ENCODE data around the gene S100A6. TPM values are rescaled to one million over a fixed set of nuclear protein-coding genes. Genes with fewer than 3 reads are reported as not detected.

The S100A6 gene
- total and polyA plus RNA-seq, 2 donors (not counting 3 experiments of a cell fraction or from before 2014, with no cell fraction given): 552 to 908 TPM

GRCh38 chr1:153493343-153493960 lies 42.3 kb downstream of the S100A6 start:
- peaks cover 5 to 18% of the 10 kb centered on the region in 2 experiments for H3K27me3 ChIP-seq (ENCODE audit: control insufficient read depth in 2 of 2, insufficient read depth in 2 of 2, low read length in 2 of 2)
- no peak for TF ChIP-seq EZH2 (IDR thresholded peaks at IDR 0.05; ENCODE audit: borderline replicate concordance, low read depth, low read length, severe bottlenecking)
- no peak for TF ChIP-seq GATA2 (IDR thresholded peaks at IDR 0.05; ENCODE audit: insufficient read depth, insufficient read length, low read depth, low read length)
- no peak for TF ChIP-seq POLR2AphosphoS5 (IDR thresholded peaks at IDR 0.05; ENCODE audit: insufficient read depth, low read depth, low read length)
- TF ChIP-seq MAX (IDR thresholded peaks at IDR 0.05; ENCODE audit: insufficient read depth, insufficient read length): no peak
- no peak for TF ChIP-seq CTCF (IDR thresholded peaks at IDR 0.05; ENCODE audit: extremely low read depth in 1 of 2, insufficient read depth in 1 of 2, low read depth in 1 of 2, low read length in 2 of 2)
- no peak for TF ChIP-seq JUN (IDR thresholded peaks at IDR 0.05; ENCODE audit: borderline replicate concordance, insufficient read depth, insufficient read length, low read depth)
- no peak for TF ChIP-seq MYC (IDR thresholded peaks at IDR 0.05; ENCODE audit: low read depth, low read length)
- no peak for TF ChIP-seq FOS (IDR thresholded peaks at IDR 0.05; ENCODE audit: borderline replicate concordance, insufficient read depth, low read length)
- no peak for TF ChIP-seq POLR2A (IDR thresholded peaks at IDR 0.05; ENCODE audit: low read depth, low read length)
- DNase-seq (ENCODE audit: low read depth, low spot score) (no peak), FAIRE-seq (no peak)
- H3K9me3 ChIP-seq (replicated peaks; ENCODE audit: control insufficient read depth, insufficient read depth, low read length): no peaks in the 10 kb centered on the region
- H3K4me3 ChIP-seq (replicated peaks in 1 of 3; ENCODE audit: insufficient read depth in 1 of 3, low read depth in 1 of 3, low read length in 3 of 3): no peak overlapping the region
- no peaks in the 10 kb centered on the region for H3K4me1 ChIP-seq (ENCODE audit: control insufficient read depth, extremely low read depth, insufficient read depth, low read length)
- H3K27ac ChIP-seq (ENCODE audit: insufficient read depth, low read depth, low read length): no peak overlapping the region
- dilution Hi-C loops (cut with MboI; ENCODE audit: extremely low pct_ligation_motif_present, low sequenced_read_pairs) (no loop called here), intact Hi-C loops (cut with micrococcal nuclease) (no loop called here)
- POLR2A ChIA-PET: no interaction called here
- no peaks in the 10 kb centered on the region for H3K9me1 ChIP-seq (replicated peaks; ENCODE audit: control insufficient read depth, extremely low read depth, insufficient read depth, low read length)
- BruUV-seq (replicated peaks): no TSS peak
- H3K36me3 ChIP-seq (ENCODE audit: control insufficient read depth in 2 of 2, extremely low read depth in 1 of 2, insufficient read depth in 2 of 2, low read length in 2 of 2): no peaks in the 10 kb centered on the region
- no peak overlapping the region for H3K4me2 ChIP-seq (ENCODE audit: insufficient read depth, low read length)
- H2AFZ ChIP-seq (ENCODE audit: low read depth, low read length): no peak overlapping the region
- H4K20me1 ChIP-seq (replicated peaks; ENCODE audit: control insufficient read depth, extremely low read depth, insufficient read depth, low read length): no peaks in the 10 kb centered on the region
- CTCF ChIA-PET: interaction anchor here (3.1 to 6.4 kb wide), 2 partner anchors 27 to 139 kb away, joined by 33 to 331 read pairs; partner anchors contain the start of genes PGLYRP4 and S100A9
- H3K9ac ChIP-seq (replicated peaks; ENCODE audit: extremely low read depth, insufficient read depth, low read length): no peak overlapping the region
- no peaks in the 10 kb centered on the region for H3K79me2 ChIP-seq (ENCODE audit: control insufficient read depth, insufficient read depth, low read length)
